H1 (cell line): ENCODE measurements around the gene SNRNP40. TPM values are rescaled to one million over a fixed set of nuclear protein-coding genes. Genes with fewer than 3 reads are reported as not detected.

ENCODE experiments used
- CTCF ChIA-PET: fragments of 300-600 bp; sonication (Branson Sonifier 250); formaldehyde crosslinking; loops from one replicate; lab custom pipeline; 2021; ENCODE audit not compliant: partially characterized antibody; lab: Charles Lee
- POLR2A ChIA-PET: fragments of 300-600 bp; sonication (Branson Sonifier 250); formaldehyde crosslinking; loops from one replicate; lab custom pipeline; 2021; ENCODE audit warnings: inconsistent platforms; ENCODE audit not compliant: partially characterized antibody; lab: Charles Lee
- DNase-seq, 2 experiments: peaks; one replicate each; pipeline versions ENCODE4 v3.0.0 to v3.0.0-alpha.2; 2010 to 2022; ENCODE audit warnings: low spot score in 2 of 2, low read depth in 1 of 2, mixed read lengths in 1 of 2
- FAIRE-seq: peaks from 2 replicates; lab custom pipeline; 2011; peaks lifted over from hg19 to GRCh38; lab: Jason Lieb, UNC
- H2AFZ ChIP-seq: 2 replicates; pipeline ENCODE4 v1.8.1; 2012; ENCODE audit warnings: low read length, inconsistent platforms
- H2AK5ac ChIP-seq: 2 replicates; pipeline ENCODE4 v1.6.1; 2013; ENCODE audit warnings: low read depth, low read length
- H2BK120ac ChIP-seq: replicated peaks from 2 replicates; pipeline ENCODE3; 2013; ENCODE audit warnings: low read depth, low read length, inconsistent platforms
- H2BK12ac ChIP-seq: 2 replicates; pipeline ENCODE4 v1.6.1; 2013; ENCODE audit warnings: low read depth, low read length
- H2BK15ac ChIP-seq: 2 replicates; pipeline ENCODE4 v1.6.1; 2013; ENCODE audit warnings: low read length
- H2BK20ac ChIP-seq: 2 replicates; pipeline ENCODE4 v1.6.1; 2013; ENCODE audit warnings: low read length
- H2BK5ac ChIP-seq: 2 replicates; pipeline ENCODE4 v1.6.1; 2013; ENCODE audit warnings: low read depth, low read length
- H3K14ac ChIP-seq: 2 replicates; pipeline ENCODE4 v1.6.1; 2013; ENCODE audit warnings: inconsistent platforms; ENCODE audit not compliant: insufficient read length
- H3K18ac ChIP-seq: 2 replicates; pipeline ENCODE4 v1.6.1; 2013; ENCODE audit warnings: low read length; ENCODE audit errors: extremely low read depth
- H3K23ac ChIP-seq: 2 replicates; pipeline ENCODE4 v1.6.1; 2013; ENCODE audit warnings: inconsistent platforms; ENCODE audit not compliant: insufficient read length
- H3K23me2 ChIP-seq: 2 replicates; pipeline ENCODE4 v1.6.1; 2013; ENCODE audit warnings: low read depth, low read length
- H3K27ac ChIP-seq: 2 replicates; pipeline ENCODE4 v1.6.1; 2011; ENCODE audit warnings: low read depth, low read length, inconsistent platforms
- H3K27me3 ChIP-seq, 4 experiments: replicated peaks in 1 of 4; 1 replicate in 1 of 4; 2 replicates in 3 of 4; pipeline versions ENCODE4 v1.6.1 to v1.8.1; 2011 to 2013; ENCODE audit warnings: low read length in 3 of 4, mild to moderate bottlenecking in 3 of 4, inconsistent platforms in 2 of 4, mixed read lengths in 2 of 4, moderate library complexity in 1 of 4; ENCODE audit not compliant: control insufficient read depth in 3 of 4, insufficient read depth in 3 of 4; ENCODE audit errors: extremely low read depth in 1 of 4
- H3K36me3 ChIP-seq, 4 experiments: 2 replicates each; pipeline versions ENCODE4 v1.6.1 to v1.8.1; 2011 to 2013; ENCODE audit warnings: mild to moderate bottlenecking in 4 of 4, low read length in 3 of 4, moderate library complexity in 2 of 4, control low read depth in 1 of 4, inconsistent platforms in 1 of 4; ENCODE audit not compliant: insufficient read depth in 4 of 4, control insufficient read depth in 2 of 4
- H3K4ac ChIP-seq: replicated peaks from 2 replicates; pipeline ENCODE3; 2013; ENCODE audit warnings: low read length, low read depth, mixed read lengths, inconsistent platforms; ENCODE audit not compliant: insufficient read length
- H3K4me1 ChIP-seq, 4 experiments: replicated peaks in 1 of 4; 1 replicate in 1 of 4; 2 replicates in 3 of 4; pipeline versions ENCODE4 v1.6.1 to v1.8.1; 2011 to 2013; ENCODE audit warnings: low read length in 3 of 4, inconsistent platforms in 2 of 4, mixed read lengths in 1 of 4; ENCODE audit not compliant: insufficient read depth in 4 of 4, control insufficient read depth in 3 of 4
- H3K4me2 ChIP-seq, 2 experiments: 2 replicates each; pipeline versions ENCODE4 v1.6.1 to v1.8.1; 2011 to 2013; ENCODE audit warnings: low read depth in 2 of 2, low read length in 2 of 2, control low read depth in 1 of 2, inconsistent platforms in 1 of 2, mild to moderate bottlenecking in 1 of 2; ENCODE audit not compliant: insufficient read depth in 1 of 2
- H3K4me3 ChIP-seq, 4 experiments: fragments of 200-600, 300-600 bp in 1 of 4; sonication (generic), shearing (Covaris generic), sonication (Bioruptor Twin) in 1 of 4; 2 replicates each; pipeline versions ENCODE4 v1.5.1 to v1.8.1; 2011 to 2016; ENCODE audit warnings: low read length in 4 of 4, low read depth in 3 of 4, control low read depth in 2 of 4, inconsistent platforms in 2 of 4, mild to moderate bottlenecking in 2 of 4, mixed read lengths in 1 of 4, moderate library complexity in 1 of 4; ENCODE audit not compliant: insufficient read depth in 2 of 4; ENCODE audit errors: extremely low read depth in 1 of 4
- H3K56ac ChIP-seq: replicated peaks from 2 replicates; pipeline ENCODE3; 2013; ENCODE audit warnings: low read depth, mild to moderate bottlenecking, mixed read lengths, low read length, inconsistent platforms; ENCODE audit not compliant: insufficient read length
- H3K79me1 ChIP-seq: 2 replicates; pipeline ENCODE4 v1.6.1; 2013; ENCODE audit warnings: low read depth, low read length, control low read depth
- H3K79me2 ChIP-seq, 2 experiments: 2 replicates each; pipeline versions ENCODE4 v1.6.1 to v1.8.1; 2012 to 2013; ENCODE audit warnings: low read length in 2 of 2, mild to moderate bottlenecking in 2 of 2, inconsistent platforms in 1 of 2; ENCODE audit not compliant: insufficient read depth in 2 of 2, control insufficient read depth in 1 of 2
- H3K9ac ChIP-seq, 4 experiments: replicated peaks in 1 of 4; 1 replicate in 1 of 4; 2 replicates in 3 of 4; pipeline versions ENCODE4 v1.6.1 to v1.8.1; 2011 to 2013; ENCODE audit warnings: low read depth in 3 of 4, low read length in 3 of 4, control low read depth in 2 of 4, mild to moderate bottlenecking in 2 of 4, moderate library complexity in 2 of 4, inconsistent platforms in 1 of 4; ENCODE audit errors: extremely low read depth in 1 of 4
- H3K9me3 ChIP-seq, 2 experiments: 2 replicates each; pipeline versions ENCODE4 v1.6.1 to v1.8.1; 2012 to 2013; ENCODE audit warnings: mild to moderate bottlenecking in 2 of 2, moderate library complexity in 2 of 2, control low read depth in 1 of 2, inconsistent platforms in 1 of 2, low read depth in 1 of 2, low read length in 1 of 2, mixed read lengths in 1 of 2; ENCODE audit not compliant: insufficient read depth in 2 of 2
- H4K20me1 ChIP-seq, 2 experiments: replicated peaks in 1 of 2; 2 replicates each; pipeline versions ENCODE3 to v1.8.1; 2011 to 2013; ENCODE audit warnings: inconsistent platforms in 2 of 2, low read length in 2 of 2, mild to moderate bottlenecking in 1 of 2; ENCODE audit not compliant: insufficient read depth in 2 of 2, control insufficient read depth in 1 of 2
- H4K5ac ChIP-seq: 2 replicates; pipeline ENCODE4 v1.6.1; 2013; ENCODE audit warnings: low read length, low read depth, mixed read lengths, inconsistent platforms; ENCODE audit not compliant: insufficient read length
- H4K8ac ChIP-seq: 2 replicates; pipeline ENCODE4 v1.8.0; 2013; ENCODE audit warnings: mild to moderate bottlenecking, moderate library complexity, low read length, inconsistent platforms; ENCODE audit not compliant: insufficient read depth; ENCODE audit errors: extremely low read depth
- H4K91ac ChIP-seq: replicated peaks from 2 replicates; pipeline ENCODE3; 2013; ENCODE audit warnings: low read length, mixed read lengths, inconsistent platforms; ENCODE audit not compliant: insufficient read length
- BRCA1 ChIP-seq: IDR thresholded peaks from 2 replicates; pipeline ENCODE4 v1.6.1; 2012; ENCODE audit warnings: low read depth, low read length, improper control_type of control experiment
- CBX8 ChIP-seq: fragments of 300-800, 300-1000 bp; sonication (generic); IDR thresholded peaks from 2 replicates; pipeline ENCODE4 v1.7.1; 2016; ENCODE audit warnings: low read depth, low read length, borderline replicate concordance
- POU5F1 ChIP-seq: IDR thresholded peaks from 2 replicates; pipeline ENCODE4 v1.6.1; 2011; ENCODE audit warnings: low read depth, mild to moderate bottlenecking, low read length, moderate library complexity
- WGBS, 2 experiments: shearing (Covaris generic) in 1 of 2; methylation state at CpG; one replicate each; pipeline versions ENCODE4 v1.1.6 to v1.1.7; 2013 to 2015; ENCODE audit warnings: low lambda C conversion rate in 2 of 2, mixed read lengths in 2 of 2, inconsistent platforms in 1 of 2, low coverage in 1 of 2, missing lambda C conversion rate in 1 of 2; ENCODE audit not compliant: insufficient replicate concordance in 2 of 2, insufficient coverage in 1 of 2, insufficient read length in 1 of 2; ENCODE audit errors: extremely low coverage in 1 of 2, missing lambda C conversion rate in 1 of 2; 5-methylcytosine and 5-hydroxymethylcytosine counted together
- polyA plus RNA-seq, 7 experiments: library from polyadenylated mRNA; depleted of rRNA in 3 of 7; stranded (reverse) in 5 of 7; unstranded in 2 of 7; fragments of >200 nt in 5 of 7; fragments of 200-250 nt in 2 of 7; gene quantifications; 1 replicate in 5 of 7; 2 replicates in 1 of 7; 4 replicates in 1 of 7; pipeline versions ENCODE4 v1.2.1 to v1.2.3, GENCODE V29; 2011 to 2013; ENCODE audit warnings: missing spikeins in 2 of 7, mixed read lengths in 2 of 7
- total RNA-seq: library from RNA; stranded (reverse); fragmentation: NEBNext Ultra II Directional; extraction: Animal tissue kit (Norgen Biotek cat#: 25700); gene quantifications from 2 replicates; pipeline ENCODE4 v1.2.1, GENCODE V29; 2021
- TF ChIP-seq, protein P1 (sequence below): IDR thresholded peaks from 2 replicates; pipeline ENCODE4 v1.6.1; 2011; ENCODE audit warnings: low read depth, mild to moderate bottlenecking, low read length; ENCODE audit not compliant: insufficient read depth
- TF ChIP-seq, protein P2 (sequence below): IDR thresholded peaks from 2 replicates; pipeline ENCODE4 v1.6.1; 2012; ENCODE audit warnings: inconsistent platforms

SNRNP40 gene
- total and polyA plus RNA-seq, 2 of the 8 experiments (the other 6 are each of a cell fraction or from before 2014, with no cell fraction given) = 97.4 to 113 TPM

DNA sequence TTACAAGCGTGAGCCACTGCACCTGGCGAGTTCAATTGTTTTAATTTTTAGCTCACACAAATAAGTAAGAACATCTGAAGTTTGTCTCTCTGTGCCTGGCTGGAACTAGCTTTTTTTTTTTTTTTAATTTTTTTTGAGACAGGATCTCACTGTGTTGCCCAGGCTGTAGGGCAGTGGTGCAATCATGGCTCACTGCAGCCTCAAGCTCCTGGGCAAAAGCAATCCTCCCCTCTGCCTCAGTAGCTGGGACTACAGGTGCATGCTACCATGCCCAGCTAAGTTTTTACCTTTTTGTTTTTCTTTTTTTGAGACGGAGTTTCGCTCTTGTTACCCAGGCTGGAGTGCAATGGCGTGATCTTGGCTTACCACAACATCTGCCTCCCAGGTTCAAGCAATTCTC, 64.8 kb downstream of the SNRNP40 start:
- peaks cover 3 to 22% of the 10 kb centered on the region in 2 experiments; a peak in 3 of 4 replicates for H3K79me2 ChIP-seq
- POLR2A ChIA-PET = no interaction called here
- CTCF ChIA-PET = interaction anchor here (0.6 to 11.8 kb wide), 4 partner anchors 9 to 47 kb away, joined by 3 to 146 read pairs (median 4); no protein-coding TSS in a partner anchor

More for the DNA sequence above, 64.8 kb downstream of the SNRNP40 start:
- H2BK15ac ChIP-seq = no peak overlapping the region
- FAIRE-seq (no peak), DNase-seq (no peak)
- H3K36me3 ChIP-seq = no peaks in the 10 kb centered on the region
- H3K4me1 ChIP-seq = peaks cover 0 to 3% (median 0%) of the 10 kb centered on the region in 4 experiments; a peak in 1 of 7 replicates
- no peak overlapping the region for H2BK12ac ChIP-seq
- no peak overlapping the region for H2BK5ac ChIP-seq
- no peaks in the 10 kb centered on the region for H3K9me3 ChIP-seq
- TF ChIP-seq CBX8 (no peak), POU5F1 (no peak), BRCA1 (no peak)
- TF ChIP-seq, protein P1, sequence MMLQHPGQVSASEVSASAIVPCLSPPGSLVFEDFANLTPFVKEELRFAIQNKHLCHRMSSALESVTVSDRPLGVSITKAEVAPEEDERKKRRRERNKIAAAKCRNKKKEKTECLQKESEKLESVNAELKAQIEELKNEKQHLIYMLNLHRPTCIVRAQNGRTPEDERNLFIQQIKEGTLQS = no peak
- TF ChIP-seq, protein P2, sequence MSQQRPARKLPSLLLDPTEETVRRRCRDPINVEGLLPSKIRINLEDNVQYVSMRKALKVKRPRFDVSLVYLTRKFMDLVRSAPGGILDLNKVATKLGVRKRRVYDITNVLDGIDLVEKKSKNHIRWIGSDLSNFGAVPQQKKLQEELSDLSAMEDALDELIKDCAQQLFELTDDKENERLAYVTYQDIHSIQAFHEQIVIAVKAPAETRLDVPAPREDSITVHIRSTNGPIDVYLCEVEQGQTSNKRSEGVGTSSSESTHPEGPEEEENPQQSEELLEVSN = no peak
- no peak overlapping the region for H3K56ac ChIP-seq
- no peak overlapping the region for H3K14ac ChIP-seq
- no peak overlapping the region for H2BK20ac ChIP-seq
- no peak overlapping the region for H3K4me3 ChIP-seq
- no peak overlapping the region for H3K9ac ChIP-seq
- H3K18ac ChIP-seq = no peak overlapping the region
- no peak overlapping the region for H4K8ac ChIP-seq
- no peak overlapping the region for H3K23ac ChIP-seq
- H3K79me1 ChIP-seq = peaks cover 5% of the 10 kb centered on the region
- H3K27me3 ChIP-seq = no peaks in the 10 kb centered on the region
- no peak overlapping the region for H2AK5ac ChIP-seq
- no peak overlapping the region for H3K27ac ChIP-seq
- H2BK120ac ChIP-seq = no peak overlapping the region
- WGBS, 2 experiments = 95% methylated on average over 5 of the region's 5 CpGs; no CpG with 5 or more reads in 1 of the 2 experiments
- H2AFZ ChIP-seq = no peak overlapping the region
- H4K20me1 ChIP-seq = peaks cover 2 to 14% of the 10 kb centered on the region in 2 experiments
- H4K5ac ChIP-seq = no peak overlapping the region
- no peak overlapping the region for H3K4ac ChIP-seq
- H4K91ac ChIP-seq = no peak overlapping the region
- H3K23me2 ChIP-seq = no peaks in the 10 kb centered on the region
- H3K4me2 ChIP-seq = no peak overlapping the region
